Right atrium auricular region (tissue), 2 donors: ENCODE data around the gene DNASE2. TPM values are rescaled to one million over a fixed set of nuclear protein-coding genes. Genes with fewer than 3 reads are reported as not detected.

ENCODE experiments used
- DNase-seq: peaks from one replicate; pipeline ENCODE4 v3.0.0-alpha.2; 2019; ENCODE audit warnings: low spot score
- H3K27ac ChIP-seq, 2 donors: fragments of 200-600 bp; sonication (generic); 1 replicate in 1 of 2; 2 replicates in 1 of 2; pipeline ENCODE4 v1.5.1; 2016 to 2019
- H3K27me3 ChIP-seq, 2 donors: fragments of 200-600 bp; sonication (generic); one replicate each; pipeline versions ENCODE4 v1.5.1 to v1.6.0; 2017 to 2019
- H3K36me3 ChIP-seq: fragments of 200-600 bp; sonication (generic); one replicate; pipeline ENCODE4 v1.5.1; 2016
- H3K4me1 ChIP-seq, 2 donors: fragments of 200-600 bp; sonication (generic); one replicate each; pipeline versions ENCODE4 v1.5.1 to v1.6.0; 2017 to 2019
- H3K4me3 ChIP-seq, 2 donors: fragments of 200-600 bp; sonication (generic); 1 replicate in 1 of 2; 2 replicates in 1 of 2; pipeline ENCODE4 v1.5.1; 2017 to 2019; ENCODE audit warnings: mild to moderate bottlenecking in 1 of 2, moderate library complexity in 1 of 2
- H3K9me3 ChIP-seq, 2 donors: fragments of 200-600 bp; sonication (generic); one replicate each; pipeline ENCODE4 v1.5.1; 2019
- total RNA-seq, 2 donors: library from RNA; depleted of rRNA; stranded (reverse); fragments of >200 nt; gene quantifications; one replicate each; pipeline ENCODE4 v1.1.0, GENCODE V29; 2016
- TF ChIP-seq, protein P1 (sequence below), 2 donors: fragments of 200-600 bp; sonication (generic); IDR thresholded peaks; one replicate each; pipeline ENCODE4 v1.5.1; 2019; ENCODE audit warnings: antibody characterized with exemption in 2 of 2

The DNASE2 gene
- total RNA-seq, 2 donors from 2014 or later, result 24.2 to 24.9 TPM

DNA sequence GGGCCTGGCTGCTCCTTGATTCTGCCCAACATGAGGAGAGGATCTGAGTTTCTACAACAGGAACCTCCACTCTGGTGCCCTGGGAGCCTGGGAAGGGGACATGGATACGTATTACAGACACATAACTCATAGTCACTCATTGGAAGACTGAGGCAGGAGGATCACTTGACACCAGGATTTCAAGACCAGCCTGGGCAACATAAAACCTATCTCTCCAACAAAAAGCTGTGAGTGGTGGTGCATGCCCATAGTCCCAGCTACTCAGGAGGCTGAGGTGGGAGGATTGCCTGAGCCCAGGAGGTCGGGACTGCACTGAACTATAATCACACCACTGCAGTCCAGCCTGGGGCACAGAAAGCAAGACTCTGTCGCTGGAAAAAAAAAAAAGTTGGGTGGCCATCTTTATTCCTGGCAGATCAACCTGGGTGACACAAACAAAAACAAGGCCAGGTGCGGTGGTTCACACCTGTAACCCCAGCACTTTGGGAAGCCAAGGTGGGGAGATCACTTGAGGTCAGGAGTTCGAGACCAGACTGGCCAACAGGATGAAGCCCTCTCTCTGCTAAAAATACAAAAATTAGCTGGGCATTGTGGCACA lies 6.9 kb upstream of the DNASE2 start:
- no peak overlapping the region for H3K27ac ChIP-seq
- peaks cover 0 to 15% of the 10 kb centered on the region in 2 donors for H3K27me3 ChIP-seq
- TF ChIP-seq, protein P1, sequence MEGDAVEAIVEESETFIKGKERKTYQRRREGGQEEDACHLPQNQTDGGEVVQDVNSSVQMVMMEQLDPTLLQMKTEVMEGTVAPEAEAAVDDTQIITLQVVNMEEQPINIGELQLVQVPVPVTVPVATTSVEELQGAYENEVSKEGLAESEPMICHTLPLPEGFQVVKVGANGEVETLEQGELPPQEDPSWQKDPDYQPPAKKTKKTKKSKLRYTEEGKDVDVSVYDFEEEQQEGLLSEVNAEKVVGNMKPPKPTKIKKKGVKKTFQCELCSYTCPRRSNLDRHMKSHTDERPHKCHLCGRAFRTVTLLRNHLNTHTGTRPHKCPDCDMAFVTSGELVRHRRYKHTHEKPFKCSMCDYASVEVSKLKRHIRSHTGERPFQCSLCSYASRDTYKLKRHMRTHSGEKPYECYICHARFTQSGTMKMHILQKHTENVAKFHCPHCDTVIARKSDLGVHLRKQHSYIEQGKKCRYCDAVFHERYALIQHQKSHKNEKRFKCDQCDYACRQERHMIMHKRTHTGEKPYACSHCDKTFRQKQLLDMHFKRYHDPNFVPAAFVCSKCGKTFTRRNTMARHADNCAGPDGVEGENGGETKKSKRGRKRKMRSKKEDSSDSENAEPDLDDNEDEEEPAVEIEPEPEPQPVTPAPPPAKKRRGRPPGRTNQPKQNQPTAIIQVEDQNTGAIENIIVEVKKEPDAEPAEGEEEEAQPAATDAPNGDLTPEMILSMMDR (IDR thresholded peaks at IDR 0.05), result no peak
- H3K9me3 ChIP-seq, result peaks cover 0 to 9% of the 10 kb centered on the region in 2 donors
- H3K4me1 ChIP-seq, result peaks cover 0 to 32% of the 10 kb centered on the region in 2 donors
- no peak for DNase-seq
- no peak overlapping the region for H3K4me3 ChIP-seq
- no peaks in the 10 kb centered on the region for H3K36me3 ChIP-seq

DNA sequence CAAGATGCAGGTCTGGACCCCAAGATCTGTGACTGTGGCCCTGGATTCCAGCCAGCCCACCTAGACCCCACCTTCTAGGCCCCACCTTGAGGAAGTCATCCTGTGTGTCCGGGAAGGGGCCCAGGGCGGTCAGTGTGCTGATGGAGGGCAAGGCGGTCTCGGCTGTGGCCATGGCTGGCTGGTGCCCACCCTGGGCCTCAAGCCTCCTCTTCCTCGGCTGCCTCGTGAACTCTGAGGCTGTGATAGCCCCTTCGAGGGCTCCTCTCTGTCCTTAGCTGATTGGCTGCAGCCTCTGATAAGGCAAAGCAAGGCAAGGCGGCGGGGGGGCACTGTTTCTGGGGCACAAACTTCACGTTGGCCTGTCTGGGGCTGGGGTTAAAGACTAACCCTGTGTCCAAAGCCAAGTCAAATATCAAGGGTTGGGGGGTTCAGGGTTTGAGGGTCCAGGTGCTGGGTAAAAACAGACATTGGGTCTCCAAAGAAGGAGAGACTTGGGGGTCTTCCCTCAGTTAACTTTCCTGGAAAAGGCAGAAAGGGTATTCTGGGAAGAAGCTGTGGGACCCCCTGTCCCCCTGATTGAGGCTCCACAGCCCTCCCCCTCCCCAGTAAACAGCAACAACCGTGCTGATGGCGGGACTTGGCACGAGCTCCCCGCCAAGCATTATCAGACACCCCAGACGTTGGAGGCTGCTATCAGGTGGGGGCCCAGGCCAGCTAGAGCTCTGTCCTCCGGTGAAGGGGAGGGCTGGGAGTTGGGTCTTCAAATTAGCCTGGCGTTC lies 5.9 kb upstream of the DNASE2 start, which contains the start of gene KLF1:
KLF1 (minus strand) TSS at position 233 of the 779 bp plus-strand sequence; CDS start at position 172, 61 bp downstream.
- no peak for DNase-seq
- H3K4me3 ChIP-seq, result no peak within 1 kb of the TSS
- peaks cover 0 to 9% of the 10 kb centered on the region in 2 donors for H3K9me3 ChIP-seq
- no peaks in the 10 kb centered on the region for H3K36me3 ChIP-seq
- TF ChIP-seq, protein P1 (IDR thresholded peaks at IDR 0.05), result no peak
- H3K27me3 ChIP-seq, result peaks cover 0 to 15% of the 10 kb centered on the region in 2 donors
- peaks cover 0 to 28% of the 10 kb centered on the region in 2 donors for H3K4me1 ChIP-seq
- H3K27ac ChIP-seq, result no peak within 1 kb of the TSS

DNA sequence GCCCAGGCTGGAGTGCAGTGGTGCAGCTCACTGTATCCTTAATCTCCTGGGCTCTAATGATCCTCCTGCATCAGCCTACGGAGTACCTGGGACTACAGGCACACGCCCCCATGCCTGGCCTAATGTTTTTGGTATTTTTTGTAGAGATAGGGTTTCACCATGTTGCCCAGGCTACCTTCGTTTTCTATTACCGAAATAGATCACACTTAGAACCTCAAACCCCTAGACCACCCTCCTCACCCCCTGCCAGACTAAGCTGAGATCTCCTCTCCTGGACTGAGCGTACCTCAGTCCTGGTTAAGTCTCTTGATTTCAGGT lies 5.4 kb upstream of the DNASE2 start:
- DNase-seq, result no peak
- Histone ChIP-seq H3K27me3 (peaks cover 0 to 15% of the 10 kb centered on the region in 2 donors), H3K27ac (no peak overlapping the region), H3K4me1 (peaks cover 0 to 23% of the 10 kb centered on the region in 2 donors), H3K9me3 (peaks cover 0 to 9% of the 10 kb centered on the region in 2 donors), H3K4me3 (no peak overlapping the region), H3K36me3 (no peaks in the 10 kb centered on the region)
- TF ChIP-seq, protein P1 (IDR thresholded peaks at IDR 0.05), result no peak

DNA sequence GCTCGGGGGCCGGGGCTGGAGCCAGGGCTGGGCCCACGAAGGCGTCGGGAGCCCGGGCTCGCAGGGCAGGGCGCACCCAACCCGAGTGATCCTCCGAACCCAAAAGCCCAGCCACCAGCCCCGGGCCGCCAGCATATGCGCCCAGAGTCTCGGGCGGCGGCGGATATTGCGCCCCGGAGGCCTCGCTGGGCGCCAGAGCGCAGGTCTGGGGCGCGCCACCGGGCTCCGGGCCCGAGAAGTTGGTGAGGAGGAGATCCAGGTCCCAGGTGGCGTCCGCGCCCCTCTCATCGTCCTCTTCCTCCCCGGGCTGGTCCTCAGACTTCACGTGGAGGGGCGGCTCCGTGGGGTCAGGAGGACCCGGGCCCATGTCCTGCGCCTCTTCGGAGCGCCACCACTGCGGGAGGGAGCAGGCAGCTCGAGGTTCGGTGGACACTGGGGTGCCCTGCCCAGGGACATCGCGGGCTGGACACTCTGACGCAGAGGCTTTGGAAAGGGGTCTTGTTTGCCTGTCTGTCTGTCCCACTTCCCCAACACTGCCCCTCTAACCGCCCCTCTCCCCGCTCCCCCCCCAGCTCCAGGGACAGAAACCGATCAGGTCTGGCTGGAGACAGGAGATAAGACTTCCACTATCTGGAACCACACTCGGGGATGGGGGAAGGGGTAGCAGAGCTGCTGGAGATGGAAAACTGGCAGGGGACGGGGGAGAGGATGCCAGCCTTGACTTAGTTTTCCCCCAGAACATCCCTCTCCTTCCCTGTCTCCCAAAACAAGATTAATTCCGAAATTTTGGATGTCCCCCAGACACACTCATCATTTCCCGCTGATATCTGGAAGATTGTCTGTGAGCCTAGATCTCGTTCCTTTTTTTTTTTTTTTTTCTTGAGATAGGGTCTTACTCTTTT lies 4.8 kb upstream of the DNASE2 start:
- H3K27ac ChIP-seq, result no peak overlapping the region
- TF ChIP-seq, protein P1 (IDR thresholded peaks at IDR 0.05), result no peak

DNA sequence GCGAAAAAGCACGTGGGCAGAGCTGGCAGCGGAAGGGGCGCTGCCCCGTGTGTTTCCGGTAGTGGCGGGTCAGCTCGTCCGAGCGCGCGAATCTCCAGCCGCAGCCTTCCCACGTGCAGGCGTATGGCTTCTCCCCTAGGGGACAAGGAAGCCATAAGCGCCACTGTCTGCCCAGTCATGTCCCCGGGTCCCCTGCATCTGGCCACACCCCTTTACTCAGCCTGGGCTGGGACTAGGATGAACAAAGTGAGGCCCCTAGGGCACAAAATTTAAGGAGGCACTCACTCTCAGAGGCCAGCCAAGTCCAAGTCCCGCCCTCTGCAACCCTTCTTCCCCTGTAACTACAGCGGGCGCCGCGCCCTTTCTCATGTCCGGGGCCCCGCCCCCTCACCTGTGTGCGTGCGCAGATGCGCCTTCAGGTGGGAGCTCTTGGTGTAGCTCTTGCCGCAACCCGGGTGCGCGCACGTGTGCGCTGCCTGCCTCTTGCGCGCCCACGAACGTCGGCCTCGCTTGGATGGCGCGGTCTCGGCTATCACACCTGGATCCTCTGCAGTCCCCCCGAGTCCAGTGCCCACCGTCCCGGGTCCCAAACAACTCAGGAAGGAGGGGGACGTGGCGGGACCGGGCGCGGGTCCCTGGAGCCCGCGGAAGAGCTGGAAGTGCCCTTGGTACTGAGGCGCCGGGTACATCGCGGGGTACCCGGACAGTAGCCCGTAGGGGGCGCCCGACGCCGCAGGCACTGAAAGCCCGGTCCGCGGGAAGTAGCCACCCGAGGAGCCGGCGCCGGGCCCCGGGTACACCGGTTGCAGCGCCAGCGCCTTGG lies 3.9 kb upstream of the DNASE2 start:
- H3K36me3 ChIP-seq, result no peaks in the 10 kb centered on the region
- no peak overlapping the region for H3K27ac ChIP-seq
- peaks cover 0 to 9% of the 10 kb centered on the region in 2 donors for H3K9me3 ChIP-seq
- TF ChIP-seq, protein P1 (IDR thresholded peaks at IDR 0.05), result peak; percentile 38 to 69
- no peak for DNase-seq
- H3K4me1 ChIP-seq, result peaks cover 0 to 26% of the 10 kb centered on the region in 2 donors
- H3K4me3 ChIP-seq, result peak overlapping the region in 1 of 2 donors; percentile 31
- H3K27me3 ChIP-seq, result peaks cover 0 to 15% of the 10 kb centered on the region in 2 donors

More for the DNA sequence above, 4.8 kb upstream of the DNASE2 start:
- H3K27me3 ChIP-seq, result peaks cover 0 to 15% of the 10 kb centered on the region in 2 donors
- peak overlapping the region in 1 of 2 donors; percentile 31 for H3K4me3 ChIP-seq
- H3K9me3 ChIP-seq, result peaks cover 0 to 9% of the 10 kb centered on the region in 2 donors
- DNase-seq, result no peak
- peaks cover 0 to 22% of the 10 kb centered on the region in 2 donors for H3K4me1 ChIP-seq
- H3K36me3 ChIP-seq, result no peaks in the 10 kb centered on the region
